CD4-positive, alpha-beta T cell (primary cell): ENCODE results near the gene AFF2. TPM values are rescaled to one million over a fixed set of nuclear protein-coding genes. Genes with fewer than 3 reads are reported as not detected.

Source experiments
- ATAC-seq: fragments of 200-7000 bp; cut with Tn5 transposase; one replicate; pipeline ENCODE4 v1.10.0; 2022; ENCODE audit warnings: mild to moderate bottlenecking; ENCODE audit not compliant: poor library complexity
- CTCF ChIA-PET: fragments of 350-600 bp; sonication (Branson Sonifier 250); formaldehyde crosslinking; loops from one replicate; lab custom pipeline; 2021; ENCODE audit warnings: antibody characterized with exemption, inconsistent platforms; lab: Charles Lee
- POLR2A ChIA-PET: fragments of 350-600 bp; sonication (Branson Sonifier 250); formaldehyde crosslinking; loops from one replicate; lab custom pipeline; 2021; ENCODE audit warnings: antibody characterized with exemption, inconsistent platforms; lab: Charles Lee
- DNase-seq, 14 experiments: peaks; one replicate each; pipeline ENCODE4 v3.0.0-alpha.2; 2013 to 2020; ENCODE audit warnings: mixed read lengths in 2 of 14
- H3K27ac ChIP-seq, 2 donors: one replicate each; pipeline versions ENCODE4 v1.5.1 to v1.7.0; 2013; ENCODE audit warnings: low read length in 2 of 2, low read depth in 1 of 2, mild to moderate bottlenecking in 1 of 2
- H3K27me3 ChIP-seq, 2 experiments: 1 replicate in 1 of 2; 2 replicates in 1 of 2; pipeline versions ENCODE4 v1.6.1 to v1.7.0; 2013; ENCODE audit warnings: low read length in 2 of 2, control low read depth in 1 of 2, mild to moderate bottlenecking in 1 of 2, moderate library complexity in 1 of 2; ENCODE audit not compliant: insufficient read depth in 2 of 2, control insufficient read depth in 1 of 2
- H3K36me3 ChIP-seq: one replicate; pipeline ENCODE4 v1.6.1; 2013; ENCODE audit warnings: low read length, control low read depth; ENCODE audit not compliant: insufficient read depth
- H3K4me1 ChIP-seq: one replicate; pipeline ENCODE4 v1.6.1; 2013; ENCODE audit warnings: low read length, control low read depth; ENCODE audit not compliant: insufficient read depth
- H3K4me3 ChIP-seq: one replicate; pipeline ENCODE4 v1.5.1; 2013; ENCODE audit warnings: mild to moderate bottlenecking, low read length, moderate library complexity
- H3K9me3 ChIP-seq, 2 experiments: 1 replicate in 1 of 2; 2 replicates in 1 of 2; pipeline versions ENCODE4 v1.6.1 to v1.7.0; 2013; ENCODE audit warnings: low read length in 2 of 2, mild to moderate bottlenecking in 2 of 2, control low read depth in 1 of 2, moderate library complexity in 1 of 2; ENCODE audit not compliant: control insufficient read depth in 1 of 2, insufficient read depth in 1 of 2
- H3K27ac Mint-ChIP-seq: one replicate; pipeline ENCODE4 v1.8.0; 2020; ENCODE audit warnings: mixed read lengths
- H3K27me3 Mint-ChIP-seq: one replicate; pipeline ENCODE4 v1.8.0; 2021; ENCODE audit warnings: mixed read lengths
- H3K36me3 Mint-ChIP-seq: one replicate; pipeline ENCODE4 v1.8.0; 2021; ENCODE audit warnings: low read depth, mixed read lengths
- H3K4me1 Mint-ChIP-seq: one replicate; pipeline ENCODE4 v1.8.0; 2021; ENCODE audit warnings: low read depth, mixed read lengths
- H3K4me3 Mint-ChIP-seq: one replicate; pipeline ENCODE4 v1.8.0; 2020; ENCODE audit warnings: mild to moderate bottlenecking, mixed read lengths
- H3K9me3 Mint-ChIP-seq: one replicate; pipeline ENCODE4 v1.8.0; 2020; ENCODE audit warnings: mixed read lengths
- CTCF ChIP-seq: fragments of 200-600 bp; IDR thresholded peaks from one replicate; pipeline ENCODE4 v1.8.0; 2022; ENCODE audit warnings: antibody characterized with exemption, mild to moderate bottlenecking
- intact Hi-C, 2 experiments: fragments of 100-400 bp; cut with DNase I in 1 of 2; cut with micrococcal nuclease in 1 of 2; formaldehyde crosslinking; loops; one replicate each; pipeline versions ENCODE4 v1.15.1 to v1.9.0; 2023 to 2025; cut with DNase I, micrococcal nuclease
- total RNA-seq, 174 experiments: library from RNA in 2 of 174; stranded (reverse) in 2 of 174; gene quantifications; one replicate each; pipeline ENCODE4 v1.2.3 and lab custom pipeline; 2021 to 2026

Gene AFF2
- total RNA-seq, 2 experiments from 2014 or later: 5.9 to 6.2 TPM

- H3K36me3 ChIP-seq: no peaks in the 10 kb centered on the region
- no peak for TF ChIP-seq CTCF
- intact Hi-C loops: no loop called here
- Mint-ChIP-seq H3K9me3 (no peaks in the 10 kb centered on the region), H3K4me3 (no peak overlapping the region), H3K27me3 (no peaks in the 10 kb centered on the region), H3K4me1 (no peaks in the 10 kb centered on the region), H3K27ac (no peak overlapping the region), H3K36me3 (no peaks in the 10 kb centered on the region)
- H3K9me3 ChIP-seq: no peaks in the 10 kb centered on the region
- ChIA-PET POLR2A (no interaction called here), CTCF (no interaction called here)
- ATAC-seq: no peak
- no peak overlapping the region for H3K4me3 ChIP-seq
- H3K27ac ChIP-seq: no peak overlapping the region
- H3K4me1 ChIP-seq: no peaks in the 10 kb centered on the region
- H3K27me3 ChIP-seq: no peaks in the 10 kb centered on the region
- DNase-seq: no peak
Measured at GRCh38 chrX:149013081-149013480, 512.7 kb downstream of the AFF2 start.

- ATAC-seq (no peak), DNase-seq (no peak)
- H3K4me3 ChIP-seq: no peak overlapping the region
- TF ChIP-seq CTCF: no peak
- Mint-ChIP-seq H3K36me3 (no peaks in the 10 kb centered on the region), H3K27me3 (no peaks in the 10 kb centered on the region), H3K9me3 (no peaks in the 10 kb centered on the region), H3K27ac (no peak overlapping the region), H3K4me3 (no peak overlapping the region), H3K4me1 (no peaks in the 10 kb centered on the region)
- no peaks in the 10 kb centered on the region for H3K4me1 ChIP-seq
- H3K27ac ChIP-seq: no peak overlapping the region
- POLR2A ChIA-PET: no interaction called here
- no peaks in the 10 kb centered on the region for H3K27me3 ChIP-seq
- intact Hi-C loops: no loop called here
- H3K36me3 ChIP-seq: no peaks in the 10 kb centered on the region
- peaks cover 0 to 3% of the 10 kb centered on the region in 2 experiments for H3K9me3 ChIP-seq
- CTCF ChIA-PET: no interaction called here
Measured at GRCh38 chrX:149021159-149021558, 520.7 kb downstream of the AFF2 start.

GRCh38 chrX:149022485-149022884, 522.1 kb downstream of the AFF2 start:
- H3K9me3 ChIP-seq: peaks cover 0 to 3% of the 10 kb centered on the region in 2 experiments
- no peak overlapping the region for H3K27ac ChIP-seq
- Mint-ChIP-seq H3K4me3 (no peak overlapping the region), H3K27ac (no peak overlapping the region), H3K4me1 (no peaks in the 10 kb centered on the region), H3K36me3 (no peaks in the 10 kb centered on the region), H3K9me3 (no peaks in the 10 kb centered on the region), H3K27me3 (no peaks in the 10 kb centered on the region)
- no peaks in the 10 kb centered on the region for H3K27me3 ChIP-seq
- ATAC-seq (no peak), DNase-seq (no peak)
- TF ChIP-seq CTCF: no peak
- no peaks in the 10 kb centered on the region for H3K36me3 ChIP-seq
- H3K4me3 ChIP-seq: no peak overlapping the region
- intact Hi-C loops: no loop called here
- CTCF ChIA-PET: no interaction called here
- no peaks in the 10 kb centered on the region for H3K4me1 ChIP-seq
- POLR2A ChIA-PET: no interaction called here
